ENCODE measurements around the gene LPCAT4.
"Not testable (repeated sequence)": the region's sequence is repeated elsewhere in the genome, so short reads cannot be mapped to it uniquely, and the experiment has no call there.

Gene LPCAT4

GRCh38 chr15:34362047-34362773 lies 4.8 kb downstream of the LPCAT4 start:
- no peak for DNase-seq (ENCODE audit: low read depth in 2 of 2)

GRCh38 chr15:34361278-34361677 lies 5.7 kb downstream of the LPCAT4 start:
- DNase-seq (ENCODE audit: low read depth in 2 of 2) = no peak

GRCh38 chr15:34360298-34360697 lies 6.7 kb downstream of the LPCAT4 start:
- DNase-seq (ENCODE audit: low read depth in 2 of 2) = no peak

- DNase-seq (ENCODE audit: low read depth in 2 of 2) = no peak
Measured at GRCh38 chr15:34359416-34359815, 7.6 kb downstream of the LPCAT4 start.

DNA sequence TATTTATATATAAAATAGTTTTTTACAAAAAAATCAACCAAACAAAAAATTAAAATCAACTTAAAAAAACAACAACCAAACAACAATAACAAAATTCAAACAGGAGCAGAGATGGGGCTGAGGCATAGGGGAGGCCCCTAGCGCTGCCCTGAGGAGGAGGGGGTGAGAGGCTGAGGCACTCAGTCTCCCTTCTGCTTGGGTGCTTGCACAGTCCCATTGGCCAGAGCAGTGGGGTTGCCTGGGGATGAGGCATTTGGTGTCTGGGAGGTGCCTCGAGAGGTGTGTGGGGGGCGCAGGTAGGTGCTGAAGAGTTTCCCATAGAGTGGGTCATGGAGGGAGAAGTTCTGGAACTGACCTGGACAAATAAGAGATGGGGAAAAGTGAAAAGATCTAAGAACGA lies 8.0 kb downstream of the LPCAT4 start:
- no peak for DNase-seq (ENCODE audit: low read depth in 2 of 2)

GRCh38 chr15:34358367-34358766 lies 8.6 kb downstream of the LPCAT4 start:
- no peak for DNase-seq (ENCODE audit: low read depth in 2 of 2)

GRCh38 chr15:34357653-34358052 lies 9.3 kb downstream of the LPCAT4 start:
- DNase-seq (ENCODE audit: low read depth in 2 of 2) = no peak

GRCh38 chr15:34355241-34355640 lies 11.8 kb downstream of the LPCAT4 start:
- no peak for DNase-seq (ENCODE audit: low read depth in 2 of 2)

DNA sequence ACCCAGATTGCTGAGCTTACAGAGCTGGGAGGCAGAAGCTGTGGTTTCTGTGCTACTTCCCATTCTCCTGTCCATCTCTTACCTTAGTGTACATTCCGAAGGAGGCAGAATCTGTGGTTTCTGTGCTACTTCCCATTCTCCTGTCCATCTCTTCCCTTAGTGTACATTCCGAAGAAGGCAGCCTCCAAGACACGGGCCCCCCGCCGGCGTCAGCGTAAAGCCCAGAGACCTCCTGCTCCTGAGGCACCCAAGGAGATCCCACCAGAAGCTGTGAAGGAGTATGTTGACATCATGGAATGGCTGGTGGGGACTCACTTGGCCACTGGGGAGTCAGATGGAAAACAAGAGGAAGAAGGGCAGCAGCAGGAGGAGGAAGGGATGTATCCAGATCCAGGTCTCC lies 12.7 kb downstream of the LPCAT4 start:
- no peak for DNase-seq (ENCODE audit: low read depth in 2 of 2)

GRCh38 chr15:34353627-34354026 lies 13.4 kb downstream of the LPCAT4 start:
- no peak for DNase-seq (ENCODE audit: low read depth in 2 of 2)

DNA sequence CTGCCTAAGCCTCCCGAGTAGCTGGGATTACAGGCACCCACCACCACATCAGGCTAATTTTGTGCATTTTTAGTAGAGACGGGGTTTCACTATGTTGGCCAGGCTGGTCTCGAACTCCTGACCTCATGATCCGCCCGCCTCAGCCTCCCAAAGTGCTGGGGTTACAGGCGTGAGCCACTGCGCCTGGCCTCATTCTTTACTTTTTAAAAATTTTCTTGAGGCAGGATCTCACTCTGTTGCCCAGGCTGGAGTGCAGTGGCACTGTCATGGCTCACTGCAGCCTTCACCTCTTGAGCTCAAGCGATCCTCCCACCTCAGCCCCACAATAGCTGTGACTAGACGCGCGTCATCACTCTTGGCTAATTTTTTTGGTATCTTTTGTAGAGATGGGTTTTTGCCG lies 14.0 kb downstream of the LPCAT4 start:
- not testable (repeated sequence) for DNase-seq (ENCODE audit: low read depth in 2 of 2)

DNA sequence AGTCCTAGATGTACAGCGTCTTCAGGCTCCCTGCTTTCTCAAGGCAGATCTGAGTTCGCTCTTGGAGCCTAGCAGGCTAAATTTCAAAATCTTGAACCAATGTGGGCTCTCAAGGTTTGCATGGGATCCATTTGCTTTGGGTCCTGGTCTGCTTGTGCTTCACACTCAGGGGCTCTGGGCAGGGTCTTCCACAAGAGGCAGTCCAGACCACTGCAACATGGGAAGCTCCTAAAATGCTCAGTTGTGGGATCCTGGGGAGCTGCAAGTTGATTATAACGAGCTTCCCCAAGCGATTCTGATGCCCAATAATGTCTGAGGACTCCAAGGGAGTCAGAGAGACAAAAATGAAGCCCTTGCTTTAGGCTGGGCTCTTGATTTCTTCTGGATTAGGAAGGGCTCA lies 17.2 kb downstream of the LPCAT4 start:
- DNase-seq (ENCODE audit: low read depth in 2 of 2) = no peak

GRCh38 chr15:34348735-34349300 lies 18.2 kb downstream of the LPCAT4 start:
- no peak for DNase-seq (ENCODE audit: low read depth in 2 of 2)

GRCh38 chr15:34347951-34348638 lies 18.9 kb downstream of the LPCAT4 start:
- no peak for DNase-seq (ENCODE audit: low read depth in 2 of 2)

- DNase-seq (ENCODE audit: low read depth in 2 of 2) = peak; percentile 82 to 92
Measured at GRCh38 chr15:34342737-34343575, 24.0 kb downstream of the LPCAT4 start, which contains the start of the genes NOP10 and NUTM1. TSS of gene NOP10 (minus strand) at chr15:34343136. CDS start at chr15:34343073, 63 bp downstream. TSS of gene NUTM1 (plus strand) at chr15:34343315. CDS start at chr15:34343697, 382 bp downstream.

DNA sequence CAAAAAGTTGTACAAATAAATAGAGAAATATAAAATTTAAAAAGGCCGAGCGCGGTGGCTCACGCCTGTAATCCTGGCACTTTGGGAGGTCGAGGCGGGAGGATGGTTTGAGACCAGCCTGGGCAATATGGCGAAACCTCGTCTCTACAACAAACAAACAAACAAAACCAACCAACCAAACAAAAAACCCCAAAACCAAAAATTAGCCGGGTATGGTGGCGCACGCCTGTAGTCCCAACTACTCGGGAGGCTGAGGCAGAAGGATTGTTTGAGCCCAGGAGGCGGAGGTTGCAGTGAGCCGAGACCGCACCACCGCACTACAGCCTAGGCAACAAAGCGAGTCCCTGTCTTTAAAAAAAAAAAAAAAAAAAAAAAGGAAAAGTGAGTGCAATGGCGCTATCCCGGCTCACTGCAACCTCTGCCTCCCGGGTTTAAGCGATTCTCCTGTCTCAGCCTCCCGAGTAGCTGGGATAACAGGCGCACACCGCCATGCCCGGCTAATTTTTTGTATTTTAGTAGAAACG lies 24.7 kb downstream of the LPCAT4 start:
- not testable (repeated sequence) for DNase-seq (ENCODE audit: low read depth in 2 of 2)

- no peak for DNase-seq (ENCODE audit: low read depth in 2 of 2)
Measured at GRCh38 chr15:34341381-34342212, 25.4 kb downstream of the LPCAT4 start.

DNA sequence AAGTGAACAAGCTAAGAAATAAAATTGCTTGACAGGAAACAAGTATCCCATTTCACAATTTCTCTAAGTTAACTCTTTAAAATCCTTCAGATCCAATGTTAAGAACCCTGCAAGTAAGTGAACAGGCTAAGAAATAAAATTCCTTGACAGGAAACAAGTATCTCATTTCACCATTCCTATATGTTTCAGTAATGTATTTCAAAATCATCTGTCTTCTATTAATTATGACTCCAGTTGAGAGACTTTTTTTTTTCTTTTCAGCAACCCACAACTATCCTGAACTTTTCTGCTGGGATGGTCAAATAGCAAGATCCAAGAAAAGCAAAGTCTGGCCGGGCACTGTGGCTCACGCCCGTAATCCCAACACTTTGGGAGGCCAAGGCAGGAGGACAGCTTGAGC lies 27.1 kb downstream of the LPCAT4 start:
- no peak for DNase-seq (ENCODE audit: low read depth in 2 of 2)

DNA sequence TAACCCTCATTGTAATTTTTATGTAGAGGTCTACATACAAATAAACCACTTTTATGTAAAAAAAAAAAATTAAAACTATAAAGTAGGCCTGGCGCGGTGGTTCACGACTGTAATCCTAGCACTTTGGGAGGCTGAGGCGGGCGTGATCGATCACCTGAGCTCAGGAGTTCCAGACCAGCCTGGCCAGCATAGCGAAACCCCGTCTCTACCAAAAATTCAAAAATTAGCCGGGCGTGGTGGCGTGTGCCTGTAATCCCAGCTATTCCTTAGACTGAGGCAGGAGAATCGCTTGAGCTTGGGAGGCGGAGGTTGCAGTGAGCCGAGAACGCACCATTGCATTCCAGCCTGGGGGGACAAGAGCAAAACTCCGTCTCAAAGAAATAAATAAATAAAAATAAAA lies 28.6 kb downstream of the LPCAT4 start:
- DNase-seq (ENCODE audit: low read depth in 2 of 2) = no peak

GRCh38 chr15:34337557-34338306 lies 29.3 kb downstream of the LPCAT4 start, which contains the start of gene SLC12A6:
TSS of gene SLC12A6 (minus strand) at chr15:34337781. CDS start at chr15:34336680, 1,101 bp downstream.
- peak; percentile 79 to 83 for DNase-seq (ENCODE audit: low read depth in 2 of 2)
